HepG2 (cell line): ENCODE results near the gene ZMYND10. TPM values are rescaled to one million over a fixed set of nuclear protein-coding genes. Genes with fewer than 3 reads are reported as not detected.

Experiments
- ARNT2 ChIP-seq: sonication (generic); formaldehyde crosslinking; IDR thresholded peaks from 2 replicates; pipeline ENCODE4 v1.8.0; 2022; ENCODE audit warnings: mild to moderate bottlenecking, low read depth, missing genetic modification reagents, moderate library complexity
- ELF4 ChIP-seq: sonication (generic); formaldehyde crosslinking; IDR thresholded peaks from 2 replicates; pipeline ENCODE4 v1.5.0; 2020; ENCODE audit warnings: missing genetic modification reagents, mild to moderate bottlenecking, moderate library complexity, borderline replicate concordance
- GPBP1L1 ChIP-seq: sonication (generic); formaldehyde crosslinking; IDR thresholded peaks from 2 replicates; pipeline ENCODE4 v1.5.0; 2020; ENCODE audit warnings: mild to moderate bottlenecking, missing genetic modification reagents
- MIER2 ChIP-seq: IDR thresholded peaks from 2 replicates; pipeline ENCODE4 v1.6.1; 2016; ENCODE audit warnings: missing biosample characterization, missing genetic modification reagents
- MTERF4 ChIP-seq: sonication (generic); formaldehyde crosslinking; IDR thresholded peaks from 2 replicates; pipeline ENCODE4 v1.8.0; 2023; ENCODE audit warnings: mild to moderate bottlenecking, missing genetic modification reagents
- MTF1 ChIP-seq: sonication (generic); formaldehyde crosslinking; IDR thresholded peaks from 2 replicates; pipeline ENCODE4 v1.5.0; 2020; ENCODE audit warnings: missing genetic modification reagents
- PLRG1 ChIP-seq: fragments of 450-650 bp; conservative IDR thresholded peaks from 2 replicates; pipeline ENCODE4 v1.6.1; 2016
- RNF2 ChIP-seq: fragments of 450-650 bp; conservative IDR thresholded peaks from 2 replicates; pipeline ENCODE4 v1.6.1; 2016; ENCODE audit warnings: low read depth
- SIN3A ChIP-seq: IDR thresholded peaks from 2 replicates; pipeline ENCODE4 v1.6.1; 2011; ENCODE audit warnings: low read depth, mild to moderate bottlenecking, control low read depth, low read length, borderline replicate concordance
- SP1 ChIP-seq, 2 experiments: fragments of 450-650 bp in 1 of 2; sonication (generic) in 1 of 2; formaldehyde crosslinking in 1 of 2; IDR thresholded peaks; 2 replicates each; pipeline versions ENCODE4 v1.4.0 to v1.6.1; 2016 to 2020; ENCODE audit warnings: missing genetic modification reagents in 1 of 2
- TFDP2 ChIP-seq: sonication (generic); formaldehyde crosslinking; IDR thresholded peaks from 2 replicates; pipeline ENCODE4 v1.4.0; 2020; ENCODE audit warnings: missing genetic modification reagents
- THAP11 ChIP-seq: IDR thresholded peaks from 2 replicates; pipeline ENCODE4 v1.6.1; 2016; ENCODE audit warnings: missing biosample characterization, missing genetic modification reagents
- ZBTB33 ChIP-seq: sonication (generic); formaldehyde crosslinking; IDR thresholded peaks from 2 replicates; pipeline ENCODE4 v1.4.0; 2020; ENCODE audit warnings: missing genetic modification reagents
- ZBTB39 ChIP-seq: sonication (generic); formaldehyde crosslinking; IDR thresholded peaks from 2 replicates; pipeline ENCODE4 v1.5.0; 2020; ENCODE audit warnings: missing genetic modification reagents
- ZNF180 ChIP-seq: sonication (generic); formaldehyde crosslinking; IDR thresholded peaks from 2 replicates; pipeline ENCODE4 v1.4.0; 2020; ENCODE audit warnings: low read depth, missing genetic modification reagents, borderline replicate concordance
- ZNF20 ChIP-seq: sonication (generic); formaldehyde crosslinking; IDR thresholded peaks from 2 replicates; pipeline ENCODE4 v1.4.0; 2020; ENCODE audit warnings: mild to moderate bottlenecking, moderate library complexity, missing genetic modification reagents
- ZNF264 ChIP-seq: sonication (generic); formaldehyde crosslinking; IDR thresholded peaks from 2 replicates; pipeline ENCODE4 v1.4.0; 2020; ENCODE audit warnings: missing genetic modification reagents
- ZNF44 ChIP-seq: sonication (generic); formaldehyde crosslinking; IDR thresholded peaks from 2 replicates; pipeline ENCODE4 v1.5.1; 2020; ENCODE audit warnings: mild to moderate bottlenecking, missing genetic modification reagents
- ZNF564 ChIP-seq: sonication (generic); formaldehyde crosslinking; IDR thresholded peaks from 2 replicates; pipeline ENCODE4 v1.8.1; 2023; ENCODE audit warnings: mild to moderate bottlenecking, missing genetic modification reagents
- ZNF772 ChIP-seq: sonication (generic); formaldehyde crosslinking; IDR thresholded peaks from 2 replicates; pipeline ENCODE4 v1.5.0; 2020; ENCODE audit warnings: mild to moderate bottlenecking, missing genetic modification reagents
- ZSCAN9 ChIP-seq: IDR thresholded peaks from 2 replicates; pipeline ENCODE4 v1.6.1; 2016; ENCODE audit warnings: borderline replicate concordance
- polyA plus RNA-seq, 8 experiments: library from polyadenylated mRNA; depleted of rRNA in 3 of 8; stranded (reverse) in 7 of 8; unstranded in 1 of 8; fragments of >200 nt; fragmentation: Illumina TruSeq in 4 of 8; extraction: Trizol in 4 of 8; gene quantifications; 2 replicates each; pipeline versions ENCODE4 v1.2.1 to v1.2.3, GENCODE V29; 2011 to 2016; ENCODE audit warnings: low read depth in 4 of 8, missing spikeins in 1 of 8, mixed read lengths in 1 of 8; ENCODE audit not compliant: insufficient read depth in 1 of 8
- total RNA-seq, 5 experiments: library from RNA; depleted of rRNA; stranded (reverse); fragments of >200 nt; fragmentation: Illumina TruSeq; extraction: Trizol; gene quantifications; 2 replicates each; pipeline ENCODE4 v1.2.3, GENCODE V29; 2016; ENCODE audit warnings: low read depth in 1 of 5

Gene ZMYND10
- total and polyA plus RNA-seq, 2 of the 13 experiments (the other 11 are each of a cell fraction or from before 2014, with no cell fraction given) = 0.60 to 0.74 TPM

GRCh38 chr3:50358911-50359759 is 13.6 kb upstream of the ZMYND10 start, which contains the start of gene TMEM115 (continued):
- TF ChIP-seq SP1 (IDR thresholded peaks at IDR 0.05) (no peak), SP1 (CRISPR knock-in tag; IDR thresholded peaks at IDR 0.05) (no peak), ZNF20 (no peak), MTERF4 (CRISPR knock-in tag) (no peak), GPBP1L1 (CRISPR knock-in tag) (no peak), ARNT2 (CRISPR knock-in tag) (peak; percentile 87), ZNF44 (0 out of 2 replicates have a peak, but pooled peaks have one; percentile 80), ZSCAN9 (CRISPR knock-in tag) (peak; percentile 8; the same call in 1 of the 2 replicates), ZBTB33 (CRISPR knock-in tag) (no peak), ZNF564 (CRISPR knock-in tag) (no peak), ZNF264 (CRISPR knock-in tag) (peak; percentile 33; the same call in 1 of the 2 replicates), ZNF180 (CRISPR knock-in tag) (no peak), RNF2 (peak; percentile 94), MIER2 (no peak), ZBTB39 (CRISPR knock-in tag) (no peak; the same call in 1 of the 2 replicates), SIN3A (no peak), TFDP2 (CRISPR knock-in tag) (peak; percentile 42; the same call in 1 of the 2 replicates), THAP11 (CRISPR knock-in tag) (peak; percentile 100), ELF4 (CRISPR knock-in tag) (peak; percentile 73; the same call in 1 of the 2 replicates), ZNF772 (CRISPR knock-in tag) (peak; percentile 90; the same call in 1 of the 2 replicates), PLRG1 (no peak), MTF1 (CRISPR knock-in tag) (0 out of 2 replicates have a peak, but pooled peaks have one; percentile 47)
